LNCAP (cell line): ENCODE data around the gene UBE2QL1.

Experiments used
- CTCF ChIP-seq: fragments of 450-650 bp; IDR thresholded peaks from 2 replicates; pipeline ENCODE4 v1.5.1; 2017; ENCODE audit warnings: mild to moderate bottlenecking

The UBE2QL1 gene

GRCh38 chr5:6491196-6491918 lies 42.7 kb downstream of the UBE2QL1 start:
- no peak for TF ChIP-seq CTCF

GRCh38 chr5:6491919-6492290 lies 43.2 kb downstream of the UBE2QL1 start:
- TF ChIP-seq CTCF = no peak

- no peak for TF ChIP-seq CTCF
Observed at GRCh38 chr5:6492934-6493333, 44.3 kb downstream of the UBE2QL1 start.

GRCh38 chr5:6493681-6494454 lies 45.2 kb downstream of the UBE2QL1 start:
- no peak for TF ChIP-seq CTCF

GRCh38 chr5:6494939-6495338 lies 46.3 kb downstream of the UBE2QL1 start:
- TF ChIP-seq CTCF = no peak

- TF ChIP-seq CTCF = no peak
Observed at GRCh38 chr5:6495433-6496206, 47.0 kb downstream of the UBE2QL1 start.

- TF ChIP-seq CTCF = no peak
Observed at GRCh38 chr5:6496207-6496584, 47.5 kb downstream of the UBE2QL1 start.
